Keratinocyte (primary cell): ENCODE results near the gene SINHCAF. TPM values are rescaled to one million over a fixed set of nuclear protein-coding genes. Genes with fewer than 3 reads are reported as not detected.
"Not testable (repeated sequence)": the region's sequence is repeated elsewhere in the genome, so short reads cannot be mapped to it uniquely, and the experiment has no call there.

ENCODE experiments used
- DNase-seq: peaks from one replicate; pipeline ENCODE4 v3.0.0-alpha.2; 2011; ENCODE audit warnings: low read depth, missing footprints, low spot score
- FAIRE-seq: peaks from 2 replicates; lab custom pipeline; 2011; peaks lifted over from hg19 to GRCh38; lab: Jason Lieb, UNC
- H2AFZ ChIP-seq: 2 replicates; pipeline ENCODE4 v1.6.0; 2012; ENCODE audit warnings: low read length, control low read depth, inconsistent platforms; ENCODE audit not compliant: control insufficient read depth
- H3K27ac ChIP-seq: 2 replicates; pipeline ENCODE4 v1.5.1; 2011; ENCODE audit warnings: low read length; ENCODE audit not compliant: control insufficient read depth, insufficient read depth
- H3K27me3 ChIP-seq: 3 replicates; pipeline ENCODE4 v1.6.0; 2011; ENCODE audit warnings: low read length; ENCODE audit not compliant: control insufficient read depth, insufficient read depth; ENCODE audit errors: extremely low read depth
- H3K36me3 ChIP-seq, 2 experiments: 2 replicates in 1 of 2; 3 replicates in 1 of 2; pipeline ENCODE4 v1.5.1; 2011; ENCODE audit warnings: low read length in 2 of 2, mild to moderate bottlenecking in 1 of 2; ENCODE audit not compliant: control insufficient read depth in 2 of 2, insufficient read depth in 2 of 2; ENCODE audit errors: extremely low read depth in 1 of 2
- H3K4me1 ChIP-seq: 3 replicates; pipeline ENCODE4 v1.5.1; 2011; ENCODE audit warnings: low read length; ENCODE audit not compliant: control insufficient read depth, insufficient read depth; ENCODE audit errors: extremely low read depth
- H3K4me2 ChIP-seq: 3 replicates; pipeline ENCODE4 v1.6.0; 2011; ENCODE audit warnings: low read depth, low read length; ENCODE audit not compliant: control insufficient read depth, insufficient read depth; ENCODE audit errors: extremely low read depth
- H3K4me3 ChIP-seq, 3 experiments: fragments of 200-600 bp in 1 of 3; sonication (generic) in 1 of 3; 2 replicates in 2 of 3; 3 replicates in 1 of 3; pipeline ENCODE4 v1.5.1; 2011 to 2016; ENCODE audit warnings: low read length in 3 of 3, mild to moderate bottlenecking in 3 of 3, control low read depth in 2 of 3, inconsistent platforms in 1 of 3, low read depth in 1 of 3, mixed read lengths in 1 of 3, mixed run types in 1 of 3, moderate library complexity in 1 of 3; ENCODE audit not compliant: control insufficient read depth in 2 of 3, insufficient read depth in 2 of 3; ENCODE audit errors: extremely low read depth in 1 of 3
- H3K79me2 ChIP-seq: 2 replicates; pipeline ENCODE4 v1.6.0; 2012; ENCODE audit warnings: low read length; ENCODE audit not compliant: control insufficient read depth, insufficient read depth
- H3K9ac ChIP-seq: 3 replicates; pipeline ENCODE4 v1.6.0; 2011; ENCODE audit warnings: low read length; ENCODE audit not compliant: control insufficient read depth, insufficient read depth; ENCODE audit errors: extremely low read depth
- H3K9me1 ChIP-seq: 3 replicates; pipeline ENCODE4 v1.6.0; 2011; ENCODE audit warnings: low read length; ENCODE audit not compliant: control insufficient read depth, insufficient read depth; ENCODE audit errors: extremely low read depth
- H3K9me3 ChIP-seq: 2 replicates; pipeline ENCODE4 v1.5.1; 2012; ENCODE audit warnings: low read depth, low read length; ENCODE audit not compliant: control insufficient read depth
- H4K20me1 ChIP-seq: 3 replicates; pipeline ENCODE4 v1.6.0; 2011; ENCODE audit warnings: low read length; ENCODE audit not compliant: control insufficient read depth, insufficient read depth; ENCODE audit errors: extremely low read depth
- EZH2 ChIP-seq: IDR thresholded peaks from one replicate; pipeline ENCODE4 v1.6.1; 2012; ENCODE audit warnings: inconsistent platforms, mild to moderate bottlenecking, low read length, moderate library complexity
- dilution Hi-C: fragments of 300-500 bp; cut with MboI; formaldehyde crosslinking; loops from one replicate; pipeline ENCODE4 v1.7.0; 2020; ENCODE audit warnings: low sequenced_read_pairs; ENCODE audit not compliant: extremely low pct_ligation_motif_present
- polyA plus RNA-seq, 5 experiments: library from polyadenylated mRNA; depleted of rRNA in 3 of 5; stranded (reverse) in 3 of 5; stranded (forward) in 1 of 5; unstranded in 1 of 5; fragments of >200 nt; gene quantifications; 1 replicate in 1 of 5; 2 replicates in 3 of 5; 3 replicates in 1 of 5; pipeline versions ENCODE4 v1.2.1 to v1.2.3, GENCODE V29; 2011 to 2012; ENCODE audit warnings: missing spikeins in 2 of 5, low read depth in 1 of 5, low replicate concordance in 1 of 5
- TF ChIP-seq, protein P1 (sequence below), 3 experiments: IDR thresholded peaks in 1 of 3; conservative IDR thresholded peaks in 1 of 3; optimal IDR thresholded peaks in 1 of 3; 2 replicates in 2 of 3; 3 replicates in 1 of 3; pipeline versions ENCODE3 to v1.5.1; 2011; ENCODE audit warnings: low read length in 3 of 3, mild to moderate bottlenecking in 3 of 3, moderate library complexity in 2 of 3, control low read depth in 1 of 3, inconsistent platforms in 1 of 3; ENCODE audit not compliant: insufficient read depth in 2 of 3; ENCODE audit errors: extremely low read depth in 1 of 3

Gene SINHCAF
- polyA plus RNA-seq, 1 donor (not counting 4 experiments of a cell fraction or from before 2014, with no cell fraction given) = 57.4 TPM

DNA sequence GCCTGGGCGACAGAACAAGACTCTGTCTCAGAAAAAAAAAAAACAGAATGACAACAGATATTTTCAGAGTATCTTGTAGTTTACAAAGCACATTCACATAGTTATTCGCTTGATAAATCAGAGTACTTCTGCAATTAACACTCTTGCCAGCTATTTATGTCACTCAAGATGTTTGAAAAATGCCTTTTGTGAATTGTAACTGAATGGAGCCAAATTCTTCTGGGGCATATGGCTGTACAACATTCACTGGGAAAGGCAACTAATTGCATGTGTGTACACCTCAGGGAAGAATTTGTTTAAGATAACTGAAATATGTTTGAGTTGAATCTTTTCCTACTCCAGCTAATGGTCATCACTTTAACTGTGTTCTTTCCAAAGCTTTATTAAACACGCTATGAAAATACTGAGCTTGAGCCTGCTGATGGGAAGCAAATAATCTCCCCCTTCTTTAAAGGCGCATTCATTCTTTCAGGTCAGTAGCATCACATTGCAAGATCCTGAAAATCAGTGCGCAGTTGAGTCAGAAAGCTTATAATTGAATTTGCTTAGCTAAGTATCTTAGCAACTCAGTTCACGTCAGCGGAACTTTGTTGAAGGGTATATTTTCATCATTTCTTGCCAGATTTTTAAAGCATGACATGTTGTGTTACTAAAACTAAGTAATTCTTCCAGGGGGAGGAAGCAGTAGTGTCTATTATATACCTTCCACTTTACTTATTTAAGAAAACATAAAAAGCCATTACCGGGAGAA, 66.6 kb downstream of the SINHCAF start:
- Histone ChIP-seq H3K4me3 (no peak overlapping the region), H3K36me3 (no peaks in the 10 kb centered on the region), H3K27me3 (no peaks in the 10 kb centered on the region), H3K4me2 (no peak overlapping the region), H3K79me2 (no peaks in the 10 kb centered on the region), H3K9ac (no peak overlapping the region), H3K4me1 (peaks cover 6% of the 10 kb centered on the region), H3K27ac (no peak overlapping the region), H2AFZ (no peak overlapping the region), H4K20me1 (no peaks in the 10 kb centered on the region), H3K9me3 (no peaks in the 10 kb centered on the region), H3K9me1 (no peaks in the 10 kb centered on the region)
- FAIRE-seq = no peak
- DNase-seq = no peak
- no peak for TF ChIP-seq EZH2
- TF ChIP-seq, protein P1, sequence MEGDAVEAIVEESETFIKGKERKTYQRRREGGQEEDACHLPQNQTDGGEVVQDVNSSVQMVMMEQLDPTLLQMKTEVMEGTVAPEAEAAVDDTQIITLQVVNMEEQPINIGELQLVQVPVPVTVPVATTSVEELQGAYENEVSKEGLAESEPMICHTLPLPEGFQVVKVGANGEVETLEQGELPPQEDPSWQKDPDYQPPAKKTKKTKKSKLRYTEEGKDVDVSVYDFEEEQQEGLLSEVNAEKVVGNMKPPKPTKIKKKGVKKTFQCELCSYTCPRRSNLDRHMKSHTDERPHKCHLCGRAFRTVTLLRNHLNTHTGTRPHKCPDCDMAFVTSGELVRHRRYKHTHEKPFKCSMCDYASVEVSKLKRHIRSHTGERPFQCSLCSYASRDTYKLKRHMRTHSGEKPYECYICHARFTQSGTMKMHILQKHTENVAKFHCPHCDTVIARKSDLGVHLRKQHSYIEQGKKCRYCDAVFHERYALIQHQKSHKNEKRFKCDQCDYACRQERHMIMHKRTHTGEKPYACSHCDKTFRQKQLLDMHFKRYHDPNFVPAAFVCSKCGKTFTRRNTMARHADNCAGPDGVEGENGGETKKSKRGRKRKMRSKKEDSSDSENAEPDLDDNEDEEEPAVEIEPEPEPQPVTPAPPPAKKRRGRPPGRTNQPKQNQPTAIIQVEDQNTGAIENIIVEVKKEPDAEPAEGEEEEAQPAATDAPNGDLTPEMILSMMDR (optimal IDR thresholded peaks at IDR 0.05 in 1 of 3, IDR thresholded peaks at IDR 0.05 in 1 of 3, conservative IDR thresholded peaks at IDR 0.05 in 1 of 3; ENCODE audit: extremely low read depth in 1 of 3, insufficient read depth in 2 of 3, low read length in 3 of 3) = no peak
- dilution Hi-C loops = no loop called here

DNA sequence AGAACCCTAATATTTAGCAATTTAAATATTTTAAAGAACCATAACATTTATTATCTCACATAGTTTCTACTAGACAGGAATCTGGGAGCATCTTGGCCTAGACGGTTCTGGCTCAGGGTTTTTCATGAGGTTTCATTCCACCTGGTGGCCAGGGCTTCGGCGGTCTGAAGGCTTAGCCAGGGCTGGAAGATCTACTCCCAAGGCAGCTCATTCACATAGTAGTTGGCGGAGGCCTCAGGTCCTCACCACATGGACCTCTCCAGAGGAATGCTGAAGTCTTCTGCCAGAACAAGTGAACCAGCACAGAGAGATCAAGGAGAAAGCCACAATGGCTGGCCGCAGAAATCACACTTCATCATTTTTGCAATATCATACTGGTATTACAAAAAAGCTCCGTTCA, 68.2 kb downstream of the SINHCAF start:
- H3K27me3 ChIP-seq = no peaks in the 10 kb centered on the region
- no peak for FAIRE-seq
- no peak overlapping the region for H3K4me3 ChIP-seq
- no peaks in the 10 kb centered on the region for H3K9me3 ChIP-seq
- DNase-seq = no peak
- H3K27ac ChIP-seq = no peak overlapping the region
- H3K4me2 ChIP-seq = no peak overlapping the region
- H3K79me2 ChIP-seq = no peaks in the 10 kb centered on the region
- H3K9me1 ChIP-seq = no peaks in the 10 kb centered on the region
- peaks cover 6% of the 10 kb centered on the region for H3K4me1 ChIP-seq
- H3K9ac ChIP-seq = no peak overlapping the region
- H2AFZ ChIP-seq = no peak overlapping the region
- dilution Hi-C loops = no loop called here
- H3K36me3 ChIP-seq = no peaks in the 10 kb centered on the region
- no peaks in the 10 kb centered on the region for H4K20me1 ChIP-seq
- TF ChIP-seq, protein P1 (optimal IDR thresholded peaks at IDR 0.05 in 1 of 3, IDR thresholded peaks at IDR 0.05 in 1 of 3, conservative IDR thresholded peaks at IDR 0.05 in 1 of 3; ENCODE audit: extremely low read depth in 1 of 3, insufficient read depth in 2 of 3, low read length in 3 of 3) = no peak
- no peak for TF ChIP-seq EZH2

DNA sequence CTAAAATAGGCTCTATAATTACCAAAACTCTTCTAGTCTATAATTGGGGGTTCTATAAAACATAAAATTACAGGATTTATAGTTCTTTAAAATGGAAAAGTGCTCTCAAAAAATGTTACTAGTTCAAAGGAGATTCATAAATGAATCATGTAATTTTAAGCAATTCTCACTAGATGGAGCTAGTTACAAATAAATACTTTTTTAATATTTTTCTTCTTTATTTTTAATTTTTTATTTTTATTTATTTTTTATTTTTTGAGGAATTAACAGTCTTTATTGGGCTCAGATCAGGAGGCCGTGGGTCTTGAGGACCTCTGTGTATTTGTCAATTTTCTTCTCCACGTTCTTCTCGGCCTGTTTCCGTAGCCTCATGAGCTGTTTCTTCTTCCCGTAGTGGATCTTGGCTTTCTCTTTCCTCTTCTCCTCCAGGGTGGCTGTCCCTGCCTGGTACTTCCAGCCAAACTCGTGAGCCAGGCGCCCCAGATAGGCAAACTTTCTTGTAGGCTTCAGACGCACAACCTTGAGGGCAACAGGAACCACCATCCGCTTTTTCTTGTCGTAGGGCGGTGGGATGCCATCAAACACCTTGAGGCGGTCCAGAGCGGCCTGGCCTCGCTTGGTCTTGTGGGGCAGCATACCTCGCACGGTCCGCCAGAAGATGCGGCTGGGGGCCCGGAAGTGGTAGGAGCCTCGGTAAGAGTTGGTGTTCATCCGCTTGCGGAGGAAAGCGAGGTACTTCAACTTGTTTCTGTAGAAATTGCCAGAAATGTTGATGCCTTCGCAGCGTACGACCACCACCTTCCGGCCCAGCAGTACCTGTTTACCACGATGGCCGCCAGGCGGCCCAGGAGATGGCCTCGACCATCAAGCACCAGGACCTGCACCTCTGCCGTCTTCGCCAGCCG, 74.0 kb downstream of the SINHCAF start:
- H3K9me1 ChIP-seq, H2AFZ ChIP-seq, H3K79me2 ChIP-seq, H3K4me2 ChIP-seq, H3K27ac ChIP-seq, H3K9ac ChIP-seq, H3K27me3 ChIP-seq, H4K20me1 ChIP-seq, H3K9me3 ChIP-seq, H3K4me1 ChIP-seq, dilution Hi-C loops, H3K4me3 ChIP-seq, H3K36me3 ChIP-seq, FAIRE-seq, DNase-seq: not testable (repeated sequence)
